ENCODE results near the gene DNAJB8. TPM values are rescaled to one million over a fixed set of nuclear protein-coding genes. Genes with fewer than 3 reads are reported as not detected.

Gene DNAJB8
- total RNA-seq (not detected), polyA plus RNA-seq (not detected)
- long read RNA-seq, donor 1: 0 reads
- long read RNA-seq, donor 2: 0 reads
- long read RNA-seq, donor 3: 0 reads

GRCh38 chr3:128466840-128467541, at the start of gene DNAJB8:
Gene DNAJB8, minus strand, starts transcription at chr3:128466890. Its CDS starts 3,645 bp downstream, at chr3:128463245.
- no peak within 1 kb of the TSS for H3K27ac ChIP-seq
- ATAC-seq (no peak), DNase-seq (no peak)
- no peaks in the 10 kb centered on the region for H3K36me3 ChIP-seq
- H3K4me3 ChIP-seq: no peak within 1 kb of the TSS
- TF ChIP-seq, protein P1, sequence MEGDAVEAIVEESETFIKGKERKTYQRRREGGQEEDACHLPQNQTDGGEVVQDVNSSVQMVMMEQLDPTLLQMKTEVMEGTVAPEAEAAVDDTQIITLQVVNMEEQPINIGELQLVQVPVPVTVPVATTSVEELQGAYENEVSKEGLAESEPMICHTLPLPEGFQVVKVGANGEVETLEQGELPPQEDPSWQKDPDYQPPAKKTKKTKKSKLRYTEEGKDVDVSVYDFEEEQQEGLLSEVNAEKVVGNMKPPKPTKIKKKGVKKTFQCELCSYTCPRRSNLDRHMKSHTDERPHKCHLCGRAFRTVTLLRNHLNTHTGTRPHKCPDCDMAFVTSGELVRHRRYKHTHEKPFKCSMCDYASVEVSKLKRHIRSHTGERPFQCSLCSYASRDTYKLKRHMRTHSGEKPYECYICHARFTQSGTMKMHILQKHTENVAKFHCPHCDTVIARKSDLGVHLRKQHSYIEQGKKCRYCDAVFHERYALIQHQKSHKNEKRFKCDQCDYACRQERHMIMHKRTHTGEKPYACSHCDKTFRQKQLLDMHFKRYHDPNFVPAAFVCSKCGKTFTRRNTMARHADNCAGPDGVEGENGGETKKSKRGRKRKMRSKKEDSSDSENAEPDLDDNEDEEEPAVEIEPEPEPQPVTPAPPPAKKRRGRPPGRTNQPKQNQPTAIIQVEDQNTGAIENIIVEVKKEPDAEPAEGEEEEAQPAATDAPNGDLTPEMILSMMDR (IDR thresholded peaks at IDR 0.05): no peak
- no peaks in the 10 kb centered on the region for H3K4me1 ChIP-seq
- 70 to 81% methylated on average over 14 of the region's 14 CpGs for WGBS, 2 donors
- intact Hi-C loops (cut with DNase I): no loop called here
- H3K27me3 ChIP-seq: peaks cover 0 to 37% (median 9%) of the 10 kb centered on the region in 7 donors
- no peaks in the 10 kb centered on the region for H3K9me3 ChIP-seq

GRCh38 chr3:128515967-128516366, 49.3 kb upstream of the DNAJB8 start:
- H3K9me3 ChIP-seq: peaks cover 0 to 29% (median 7%) of the 10 kb centered on the region in 11 donors
- WGBS, 2 donors: 89 to 90% methylated on average over 1 of the region's 1 CpG
- no peak for DNase-seq
- peaks cover 0 to 12% (median 3%) of the 10 kb centered on the region in 7 donors for H3K27me3 ChIP-seq
- no peaks in the 10 kb centered on the region for H3K36me3 ChIP-seq
- H3K4me1 ChIP-seq: no peaks in the 10 kb centered on the region
- no peak overlapping the region for H3K27ac ChIP-seq
- ATAC-seq: no peak
- intact Hi-C loops (cut with DNase I): no loop called here
- H3K4me3 ChIP-seq: no peak overlapping the region
- TF ChIP-seq, protein P1 (IDR thresholded peaks at IDR 0.05): no peak

DNA sequence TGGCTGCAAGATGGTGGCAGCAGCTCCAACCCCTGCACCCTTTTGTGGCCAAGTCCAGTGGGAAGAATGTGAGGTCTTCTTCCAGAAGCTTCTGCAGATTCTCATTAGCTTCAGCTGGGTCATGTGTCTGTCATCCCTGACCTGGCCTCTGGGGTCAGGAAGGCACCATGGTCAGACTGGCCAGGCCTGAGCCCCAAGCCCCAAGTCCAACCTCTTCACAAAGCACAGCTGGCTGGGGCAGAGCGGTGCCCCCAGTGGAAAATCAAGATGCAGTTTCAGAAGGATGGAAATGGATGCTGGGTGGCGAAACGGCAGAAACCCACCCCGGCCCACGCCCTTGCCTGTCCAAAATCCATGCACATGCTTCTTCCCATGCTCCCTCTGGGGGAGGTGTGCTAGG, 42.2 kb upstream of the DNAJB8 start:
- Histone ChIP-seq H3K36me3 (no peaks in the 10 kb centered on the region), H3K4me3 (no peak overlapping the region), H3K4me1 (no peaks in the 10 kb centered on the region), H3K9me3 (peaks cover 0 to 10% (median 0%) of the 10 kb centered on the region in 11 donors), H3K27ac (no peak overlapping the region), H3K27me3 (peaks cover 0 to 9% (median 3%) of the 10 kb centered on the region in 7 donors)
- ATAC-seq (no peak), DNase-seq (no peak)
- 85 to 89% methylated on average over 5 of the region's 5 CpGs for WGBS, 2 donors
- TF ChIP-seq, protein P1 (IDR thresholded peaks at IDR 0.05): no peak
- intact Hi-C loops (cut with DNase I): loop anchor here in 1 of 10 donors (10.0 kb wide), 1 partner anchor 414 kb away; no protein-coding TSS in a partner anchor

DNA sequence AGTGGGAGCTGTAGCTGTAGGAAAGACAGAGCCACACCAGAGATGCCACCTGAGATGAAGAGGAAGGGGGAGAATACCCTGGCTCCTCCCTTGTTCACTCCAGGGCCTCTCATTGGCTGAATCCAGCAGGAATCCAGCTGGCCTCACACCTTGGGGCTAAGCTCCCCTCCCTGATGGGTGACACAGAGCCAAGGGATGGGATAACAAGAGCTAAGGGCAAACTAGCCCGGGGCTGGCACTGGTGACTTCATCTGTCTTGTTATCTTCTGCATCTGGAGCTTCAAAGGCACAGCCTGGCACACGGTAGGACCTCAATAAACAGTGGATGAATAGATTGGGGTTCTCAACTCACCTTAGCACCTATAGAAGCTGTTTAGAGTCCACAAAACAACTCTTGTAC, 40.1 kb upstream of the DNAJB8 start:
- TF ChIP-seq, protein P1 (IDR thresholded peaks at IDR 0.05): no peak
- peaks cover 0 to 19% (median 3%) of the 10 kb centered on the region in 7 donors for H3K27me3 ChIP-seq
- no peak overlapping the region for H3K27ac ChIP-seq
- no peaks in the 10 kb centered on the region for H3K4me1 ChIP-seq
- H3K9me3 ChIP-seq: no peaks in the 10 kb centered on the region
- intact Hi-C loops (cut with DNase I): loop anchor here in 1 of 10 donors (10.0 kb wide), 1 partner anchor 412 kb away; no protein-coding TSS in a partner anchor
- ATAC-seq (no peak), DNase-seq (no peak)
- no peak overlapping the region for H3K4me3 ChIP-seq
- no peaks in the 10 kb centered on the region for H3K36me3 ChIP-seq
- WGBS, 2 donors: 75 to 76% methylated on average over 2 of the region's 2 CpGs
